GM12864 (cell line): ENCODE measurements around the gene IGDCC3.

Experiments
- DNase-seq: peaks from one replicate; pipeline ENCODE4 v3.0.0-alpha.2; 2011; ENCODE audit warnings: low read depth
- H3K4me3 ChIP-seq: 2 replicates; pipeline ENCODE4 v1.5.1; 2011; ENCODE audit warnings: mild to moderate bottlenecking, low read depth, low read length, control low read depth
- CTCF ChIP-seq: IDR thresholded peaks from 2 replicates; pipeline ENCODE4 v1.5.1; 2011; ENCODE audit warnings: low read depth, mild to moderate bottlenecking, moderate library complexity, low read length, control low read depth, inconsistent platforms; ENCODE audit errors: missing control alignments

The IGDCC3 gene

GRCh38 chr15:65285291-65286068 is 92.3 kb downstream of the IGDCC3 start:
- peak overlapping the region; percentile 69 for H3K4me3 ChIP-seq
- no peak for DNase-seq

DNA sequence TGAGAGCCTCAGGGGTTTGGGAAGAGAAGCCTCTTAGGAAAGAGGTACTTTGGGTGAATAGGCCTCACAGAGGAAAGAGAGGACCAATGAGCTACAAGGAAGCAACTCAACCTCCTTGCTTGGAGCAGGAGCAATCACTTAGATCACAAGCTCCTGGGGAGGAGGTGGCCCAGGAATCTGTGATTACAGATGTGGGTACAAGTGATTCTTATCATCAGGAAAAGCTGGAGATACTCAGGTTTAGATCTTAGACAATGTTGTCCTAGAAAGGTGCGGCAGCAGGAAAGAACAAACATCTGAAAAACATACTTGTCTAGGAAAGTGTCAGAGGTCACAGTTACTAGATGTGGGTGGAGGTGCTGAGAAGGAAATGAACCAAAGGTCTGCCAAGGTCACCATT is 99.3 kb downstream of the IGDCC3 start:
- no peak for TF ChIP-seq CTCF
- no peak for DNase-seq
- H3K4me3 ChIP-seq, result no peak overlapping the region

More at GRCh38 chr15:65285291-65286068, 92.3 kb downstream of the IGDCC3 start:
- no peak for TF ChIP-seq CTCF
